K562 (cell line): Measurements from ENCODE around the gene UQCC5. TPM values are rescaled to one million over a fixed set of nuclear protein-coding genes. Genes with fewer than 3 reads are reported as not detected.

Source experiments
- AFF4 ChIP-seq: sonication (generic); formaldehyde crosslinking; IDR thresholded peaks from 2 replicates; pipeline ENCODE4 v1.8.0; 2023; ENCODE audit warnings: mild to moderate bottlenecking, missing genetic modification reagents
- BACH1 ChIP-seq: fragments of 200-800 bp; sonication (Bioruptor generic); IDR thresholded peaks from 2 replicates; pipeline ENCODE4 v1.6.1; 2016; ENCODE audit warnings: missing genetic modification characterization, missing compliant biosample characterization
- CTCF ChIP-seq, 3 experiments: IDR thresholded peaks in 2 of 3; conservative IDR thresholded peaks in 1 of 3; 2 replicates each; pipeline ENCODE4 v1.5.1; 2011 to 2012; ENCODE audit warnings: low read length in 3 of 3, mild to moderate bottlenecking in 3 of 3, control low read depth in 2 of 3, improper control_type of control experiment in 1 of 3, inconsistent platforms in 1 of 3, low read depth in 1 of 3, mixed read lengths in 1 of 3, moderate library complexity in 1 of 3; ENCODE audit not compliant: insufficient read depth in 2 of 3
- ETV6 ChIP-seq, 3 experiments: fragments of 150-350 bp in 1 of 3; sonication (generic) in 1 of 3; formaldehyde crosslinking in 1 of 3; IDR thresholded peaks; 2 replicates each; pipeline versions ENCODE4 v1.6.1 to v1.8.0; 2014 to 2022; ENCODE audit warnings: borderline replicate concordance in 2 of 3, low read depth in 2 of 3, antibody characterized with exemption in 1 of 3, low read length in 1 of 3, mild to moderate bottlenecking in 1 of 3, missing genetic modification reagents in 1 of 3
- FOXP4 ChIP-seq: sonication (generic); formaldehyde crosslinking; IDR thresholded peaks from 2 replicates; pipeline ENCODE4 v1.8.0; 2022; ENCODE audit warnings: mild to moderate bottlenecking, missing genetic modification reagents, borderline replicate concordance
- LARP7 ChIP-seq: fragments of 450-650 bp; IDR thresholded peaks from 2 replicates; pipeline ENCODE4 v1.6.1; 2016
- PBX2 ChIP-seq, 2 experiments: IDR thresholded peaks in 1 of 2; conservative IDR thresholded peaks in 1 of 2; 2 replicates each; pipeline ENCODE4 v1.6.1; 2016; ENCODE audit warnings: low read depth in 2 of 2, mild to moderate bottlenecking in 1 of 2, missing compliant biosample characterization in 1 of 2, missing genetic modification characterization in 1 of 2, moderate library complexity in 1 of 2
- RBM22 ChIP-seq: fragments of 200-400 bp; formaldehyde crosslinking; IDR thresholded peaks from 2 replicates; pipeline ENCODE4 v1.6.1; 2018; ENCODE audit warnings: low read length, low read depth; ENCODE audit not compliant: poor library complexity, severe bottlenecking
- SMAD2 ChIP-seq: fragments of 150-350 bp; IDR thresholded peaks from 2 replicates; pipeline ENCODE4 v1.6.1; 2014; ENCODE audit warnings: low read depth, mild to moderate bottlenecking, low read length
- USF1 ChIP-seq: sonication (generic); formaldehyde crosslinking; IDR thresholded peaks from 2 replicates; pipeline ENCODE4 v1.9.0; 2022; ENCODE audit warnings: mild to moderate bottlenecking, missing genetic modification reagents
- ZBTB17 ChIP-seq: fragments of 450-650 bp; formaldehyde crosslinking; IDR thresholded peaks from 2 replicates; pipeline ENCODE4 v1.4.0; 2020; ENCODE audit warnings: mild to moderate bottlenecking
- ZFP30 ChIP-seq: fragments of 250-450 bp; sonication (Bioruptor Pico); IDR thresholded peaks from 2 replicates; pipeline ENCODE4 v1.8.0; 2022; ENCODE audit warnings: moderate library complexity, mild to moderate bottlenecking, inconsistent platforms, borderline replicate concordance
- ZNF347 ChIP-seq: fragments of 450-650 bp; formaldehyde crosslinking; IDR thresholded peaks from 2 replicates; pipeline ENCODE4 v1.4.0; 2020; ENCODE audit warnings: low read depth, mild to moderate bottlenecking, moderate library complexity
- ZNF655 ChIP-seq: fragments of 250-450 bp; sonication (Bioruptor Pico); IDR thresholded peaks from 2 replicates; pipeline ENCODE4 v1.5.0; 2021
- polyA plus RNA-seq, 8 experiments: library from polyadenylated mRNA; depleted of rRNA in 4 of 8; stranded (reverse) in 5 of 8; unstranded in 3 of 8; fragments of >200 nt; fragmentation: Nextera tagmentation in 2 of 8; fragmentation: Illumina TruSeq in 1 of 8; extraction: Ambion mirVana in 2 of 8; extraction: Trizol in 1 of 8; gene quantifications; 2 replicates each; pipeline versions ENCODE4 v1.2.1 to v1.2.3, GENCODE V29; 2011 to 2014; ENCODE audit warnings: inconsistent platforms in 1 of 8, missing spikeins in 1 of 8
- total RNA-seq, 7 experiments: library from RNA; depleted of rRNA in 6 of 7; stranded (reverse); fragments of >200 nt in 6 of 7; fragmentation: Illumina TruSeq in 2 of 7; extraction: Trizol in 2 of 7; gene quantifications; 2 replicates each; pipeline versions ENCODE4 v1.2.1 to v1.2.3, GENCODE V29; 2011 to 2021; ENCODE audit warnings: low replicate concordance in 1 of 7

Gene UQCC5
- total and polyA plus RNA-seq, 9 of the 15 experiments (the other 6 are each of a cell fraction or from before 2014, with no cell fraction given): 10.2 to 55.4 (median 33.8) TPM

GRCh38 chr3:52532517-52532837 is 3.9 kb upstream of the UQCC5 start (continued):
- no peak for TF ChIP-seq CTCF (IDR thresholded peaks at IDR 0.05 in 2 of 3, conservative IDR thresholded peaks at IDR 0.05 in 1 of 3; ENCODE audit: insufficient read depth in 2 of 3, low read depth in 1 of 3, low read length in 3 of 3)
- TF ChIP-seq FOXP4 (CRISPR knock-in tag): no peak
- TF ChIP-seq ZNF655 (CRISPR knock-in tag): no peak
- TF ChIP-seq PBX2 (CRISPR knock-in tag; IDR thresholded peaks at IDR 0.05; ENCODE audit: low read depth): no peak
- no peak for TF ChIP-seq PBX2 (tag; conservative IDR thresholded peaks at IDR 0.05; ENCODE audit: low read depth)
- TF ChIP-seq BACH1 (tag): no peak
- TF ChIP-seq LARP7: no peak
- no peak for TF ChIP-seq RBM22
- no peak for TF ChIP-seq ZNF347
- no peak for TF ChIP-seq AFF4
- no peak for TF ChIP-seq USF1 (CRISPR knock-in tag)
- no peak for TF ChIP-seq SMAD2
- no peak for TF ChIP-seq ZBTB17 (CRISPR knock-in tag)
- no peak for TF ChIP-seq ETV6 (IDR thresholded peaks at IDR 0.05; ENCODE audit: borderline replicate concordance in 1 of 2, low read depth in 2 of 2, low read length in 1 of 2)
- no peak for TF ChIP-seq ETV6 (CRISPR knock-in tag; IDR thresholded peaks at IDR 0.05; ENCODE audit: borderline replicate concordance)
- TF ChIP-seq ZFP30 (CRISPR knock-in tag): no peak
